ENCODE data around the gene ZNF630.
"Not testable (repeated sequence)": the region's sequence is repeated elsewhere in the genome, so short reads cannot be mapped to it uniquely, and the experiment has no call there.

ZNF630 gene

DNA sequence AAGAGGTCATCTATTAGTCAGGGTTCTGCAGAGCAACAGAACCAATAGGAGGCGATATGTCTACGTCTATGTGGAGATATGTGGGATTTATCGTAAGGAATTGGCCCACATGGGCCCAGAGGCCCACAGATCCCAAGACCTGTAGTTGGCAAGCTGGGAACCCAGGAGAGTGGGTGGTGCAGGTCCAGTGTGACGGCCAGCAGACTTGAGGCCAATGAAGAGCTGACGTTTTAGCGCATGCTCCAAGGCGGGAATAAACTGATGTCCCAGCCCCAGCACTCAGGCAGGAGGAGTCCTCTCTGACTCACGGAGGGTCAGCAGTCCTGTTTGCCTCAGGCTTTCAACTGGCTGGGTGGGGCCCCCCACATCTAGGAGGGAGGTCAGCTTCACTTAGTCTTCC, 43.3 kb downstream of the ZNF630 start:
- DNase-seq (ENCODE audit: low read depth in 2 of 2) = no peak

DNA sequence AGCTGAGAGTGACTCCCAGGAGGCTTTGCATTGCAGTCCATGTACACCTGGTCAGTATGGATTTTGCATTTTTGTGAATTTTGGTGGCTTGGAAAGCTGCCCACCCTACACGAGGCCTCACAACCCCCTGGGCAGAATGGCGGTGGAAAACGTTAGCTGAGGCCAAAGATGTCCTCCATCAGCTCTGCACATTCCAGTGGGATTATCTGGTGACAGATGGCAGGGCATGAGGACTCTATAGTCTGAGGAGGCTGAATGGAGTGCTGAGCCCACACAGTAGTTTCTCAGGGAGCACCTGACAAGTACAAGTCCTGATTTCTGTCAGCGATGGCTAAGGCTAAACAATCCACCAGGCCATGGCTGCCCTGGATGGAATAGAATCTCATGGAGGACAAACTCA, 43.9 kb downstream of the ZNF630 start:
- not testable (repeated sequence) for DNase-seq (ENCODE audit: low read depth in 2 of 2)

DNA sequence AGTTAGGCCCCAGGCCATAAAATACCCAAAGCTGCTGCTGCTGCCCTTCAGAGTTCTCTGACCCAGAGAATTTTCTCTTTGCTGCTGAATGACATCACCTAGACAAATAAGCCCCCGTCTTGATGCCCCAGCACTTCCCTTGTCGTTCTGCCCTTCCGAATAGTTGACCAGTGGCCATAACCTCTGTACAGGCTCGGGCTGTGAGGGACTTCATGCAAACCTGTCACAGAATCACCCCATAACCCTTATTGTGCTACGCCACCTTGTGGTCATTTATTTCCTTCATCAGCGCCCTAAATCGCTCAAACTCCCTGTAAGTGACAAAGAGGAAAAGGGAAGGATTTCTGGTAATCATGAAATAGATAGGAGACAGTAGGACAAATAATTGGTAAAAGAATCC, 45.9 kb downstream of the ZNF630 start:
- peak in 1 of 2 experiments; percentile 18 for DNase-seq (ENCODE audit: low read depth in 2 of 2)

DNA sequence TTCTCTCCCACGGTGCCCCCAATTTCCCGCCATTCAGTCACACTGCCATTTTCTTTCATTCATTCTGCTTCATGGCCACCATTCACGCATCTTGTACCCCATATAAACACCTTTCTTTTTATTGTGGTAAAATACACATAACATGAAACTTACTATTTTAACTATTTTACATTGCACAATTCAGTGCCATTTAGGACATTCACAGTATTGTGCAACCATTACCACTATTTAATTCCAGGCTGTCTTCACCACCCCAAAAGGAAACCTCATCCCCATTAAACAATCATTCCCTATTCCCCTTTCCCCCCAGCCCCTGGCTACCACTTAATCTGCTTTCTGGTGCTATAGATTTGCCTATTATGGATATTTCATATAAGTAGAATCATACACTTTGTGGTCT, 48.7 kb downstream of the ZNF630 start:
- no peak for DNase-seq (ENCODE audit: low read depth in 2 of 2)

DNA sequence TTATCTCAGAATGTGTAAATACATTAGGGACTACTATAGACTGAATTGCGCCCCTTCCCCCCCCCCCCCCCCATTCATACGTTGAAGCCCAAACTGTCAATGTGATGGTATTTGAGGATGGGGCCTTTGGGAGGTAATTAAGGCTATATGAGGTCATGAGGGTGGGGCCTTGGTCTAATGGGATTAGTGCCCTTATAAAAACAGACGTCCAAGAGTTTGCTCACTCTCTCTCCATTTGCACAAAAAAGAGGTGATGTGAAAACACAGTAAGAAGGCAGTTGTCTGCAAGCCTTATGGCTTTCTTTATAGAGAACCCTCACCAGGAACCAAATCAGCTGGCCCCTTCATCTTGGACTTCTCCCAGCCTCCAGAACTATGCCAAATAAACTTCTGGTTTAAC, 49.3 kb downstream of the ZNF630 start:
- no peak for DNase-seq (ENCODE audit: low read depth in 2 of 2)

DNA sequence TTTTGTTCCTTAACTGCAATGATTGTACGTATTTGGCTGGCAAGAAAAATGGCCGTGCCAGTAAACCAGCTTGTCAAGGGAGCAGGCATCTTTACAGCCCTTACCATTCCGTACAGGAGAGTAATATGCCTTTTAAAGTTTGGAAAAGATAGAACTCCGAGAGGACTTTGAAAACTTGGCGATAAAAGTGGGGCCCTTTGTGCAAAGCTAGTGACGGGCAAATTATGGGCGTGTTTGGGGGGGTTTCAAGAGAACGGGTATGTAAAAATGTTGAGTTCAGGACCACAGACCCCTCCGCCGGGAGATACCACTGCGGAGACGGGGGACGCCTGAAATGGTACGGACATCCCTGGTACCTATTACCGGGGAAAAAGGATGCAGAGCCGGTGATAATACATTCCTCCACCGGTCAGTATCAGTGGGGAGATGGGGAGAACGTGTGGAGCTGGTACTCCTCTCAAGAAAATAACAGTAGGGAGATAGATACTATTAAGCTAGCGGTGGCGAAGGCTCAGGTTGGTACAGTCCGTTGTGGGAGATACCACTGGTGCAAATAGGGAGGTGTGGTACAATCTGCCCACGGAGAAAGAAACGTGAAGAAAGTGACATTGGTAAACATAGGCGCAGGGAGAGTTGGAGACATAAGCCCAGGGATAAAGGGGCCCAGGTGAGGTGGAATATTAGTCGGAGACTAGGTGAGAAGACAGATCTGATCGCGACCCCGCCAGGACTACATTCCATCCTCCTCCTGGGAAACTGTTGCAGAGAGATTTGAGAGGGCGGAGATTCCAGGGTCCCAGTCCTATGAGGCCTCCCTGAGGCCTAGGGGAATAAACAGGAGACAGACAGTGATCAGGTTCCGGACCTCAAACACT, 50.2 kb downstream of the ZNF630 start:
- peak; percentile 75 to 77 for DNase-seq (ENCODE audit: low read depth in 2 of 2)

DNA sequence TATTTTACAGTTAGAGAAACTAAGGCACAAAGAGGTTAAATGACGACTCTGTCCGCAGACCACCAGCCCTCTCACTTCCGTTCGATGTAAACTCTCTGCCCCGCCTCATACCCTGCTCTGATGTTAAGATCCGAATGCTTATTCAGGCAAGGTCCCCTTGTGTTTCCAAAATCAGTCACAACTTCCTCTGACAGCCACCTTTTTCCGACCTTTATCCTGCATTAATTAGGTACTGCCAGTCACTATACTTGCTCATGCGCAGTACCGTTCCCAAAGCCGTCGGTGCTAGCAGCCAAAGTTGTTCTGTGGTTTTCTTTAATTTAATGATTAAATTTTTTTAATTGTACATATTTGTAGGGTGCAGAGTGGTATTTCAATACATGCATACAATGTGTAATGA, 51.0 kb downstream of the ZNF630 start:
- not testable (repeated sequence) for DNase-seq (ENCODE audit: low read depth in 2 of 2)

DNA sequence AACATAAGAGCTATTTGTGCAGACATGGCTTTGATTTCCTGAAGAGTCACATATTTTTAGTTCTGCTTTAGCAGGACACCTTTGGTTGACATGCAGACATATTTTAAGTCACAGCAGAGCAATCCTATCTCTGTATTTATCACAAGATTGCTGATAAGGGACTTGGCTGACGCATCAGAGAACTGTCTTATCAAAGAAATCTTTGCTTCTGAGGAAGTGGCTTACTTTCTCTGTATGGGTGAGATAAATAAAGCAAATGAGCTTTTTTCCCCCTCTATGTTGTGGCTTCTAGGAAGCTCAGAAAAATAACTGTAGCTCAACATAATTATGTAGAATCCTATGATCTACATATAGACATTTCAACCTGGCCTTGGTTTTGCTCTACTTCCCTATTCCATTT, 51.5 kb downstream of the ZNF630 start:
- not testable (repeated sequence) for DNase-seq (ENCODE audit: low read depth in 2 of 2)

DNA sequence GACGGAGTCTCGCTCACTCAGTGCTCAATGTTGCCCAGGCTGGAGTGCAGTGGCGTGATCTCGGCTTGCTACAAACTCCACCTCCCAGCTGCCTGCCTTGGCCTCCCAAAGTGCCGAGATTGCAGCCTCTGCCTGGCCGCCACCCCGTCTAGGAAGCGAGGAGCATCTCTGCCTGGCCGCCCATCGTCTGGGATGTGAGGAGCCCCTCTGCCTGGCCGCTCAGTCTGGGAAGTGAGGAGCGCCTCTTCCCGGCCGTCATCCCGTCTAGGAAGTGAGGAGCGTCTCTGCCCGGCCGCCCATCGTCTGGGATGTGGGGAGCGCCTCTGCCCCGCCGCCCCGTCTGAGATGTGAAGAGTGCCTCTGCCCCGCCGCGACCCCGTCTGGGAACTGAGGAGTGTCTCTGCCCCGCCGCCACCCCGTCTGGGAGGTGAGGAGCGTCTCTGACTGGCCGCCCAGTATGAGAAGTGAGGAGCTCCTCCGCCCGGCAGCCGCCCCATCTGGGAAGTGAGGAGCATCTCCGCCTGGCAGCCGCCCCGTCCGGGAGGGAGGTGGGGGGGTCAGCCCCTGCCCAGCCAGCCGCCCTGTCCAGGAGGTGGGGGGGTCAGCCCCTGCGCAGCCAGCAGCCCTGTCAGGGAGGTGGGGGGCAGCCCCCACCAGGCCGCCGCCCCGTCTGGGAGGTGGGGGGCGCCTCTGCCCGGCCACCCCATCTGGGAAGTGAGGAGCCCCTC, 54.7 kb downstream of the ZNF630 start:
- not testable (repeated sequence) for DNase-seq (ENCODE audit: low read depth in 2 of 2)

DNA sequence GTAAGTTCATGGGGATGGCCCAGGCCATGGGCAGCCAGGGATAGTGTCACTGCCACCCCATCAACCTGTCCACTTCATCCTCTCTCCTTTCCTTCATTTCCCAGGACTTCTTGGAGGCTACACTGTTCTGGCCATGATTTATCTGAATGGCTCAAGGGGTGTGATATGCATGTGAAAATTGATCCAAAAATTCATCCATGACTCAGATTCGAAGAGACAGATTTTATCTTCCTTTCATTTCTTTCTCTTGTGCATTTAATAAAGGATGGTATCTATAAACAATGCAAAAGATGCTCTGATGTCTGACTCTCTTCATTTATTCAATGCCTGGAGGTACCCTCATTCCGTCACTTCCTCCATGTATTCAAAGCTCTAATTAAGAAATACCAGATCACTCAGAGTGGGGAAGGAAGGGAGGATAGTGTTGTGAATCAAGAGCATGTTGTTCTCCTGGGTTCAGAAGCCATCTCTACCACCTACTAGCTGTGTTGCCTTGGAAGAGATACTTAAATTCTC, 61.9 kb downstream of the ZNF630 start:
- not testable (repeated sequence) for DNase-seq (ENCODE audit: low read depth in 2 of 2)

Data from fibroblast of skin of left quadriceps (primary cell).